IMR-90 (cell line): ENCODE measurements around the gene CTIF. TPM values are rescaled to one million over a fixed set of nuclear protein-coding genes. Genes with fewer than 3 reads are reported as not detected.

ENCODE experiments used
- ATAC-seq: fragments of 200-7000 bp; cut with Tn5 transposase; 2 replicates; pipeline ENCODE4 v1.9.1; 2020; ENCODE audit warnings: low read depth, mild to moderate bottlenecking, moderate library complexity
- BruUV-seq: library from RNA; stranded (reverse); fragments of 400-500 nt; replicated peaks from 2 replicates; lab custom pipeline; 2021; lab: Mats Ljungman, UMichigan
- CTCF ChIA-PET: fragments of 300-600 bp; formaldehyde crosslinking; extraction: SDS; loops from one replicate; lab custom pipeline; 2021; ENCODE audit warnings: antibody characterized with exemption; lab: Yijun Ruan, JAX
- POLR2A ChIA-PET: fragments of 300-600 bp; sonication (Branson Sonifier 250); formaldehyde crosslinking; loops from one replicate; lab custom pipeline; 2022; ENCODE audit warnings: antibody characterized with exemption; ENCODE audit not compliant: unreplicated experiment; lab: Charles Lee
- DNase-seq: peaks from one replicate; pipeline ENCODE4 v3.0.0; 2013
- H2AFZ ChIP-seq: replicated peaks from 2 replicates; pipeline ENCODE3; 2013; ENCODE audit warnings: low read length, mild to moderate bottlenecking; ENCODE audit not compliant: poor library complexity
- H2AK5ac ChIP-seq: 2 replicates; pipeline ENCODE4 v1.6.1; 2013; ENCODE audit warnings: low read depth, low read length, inconsistent platforms
- H2AK9ac ChIP-seq: replicated peaks from 2 replicates; pipeline ENCODE3; 2013; ENCODE audit warnings: mild to moderate bottlenecking, low read depth, low read length, moderate library complexity; ENCODE audit not compliant: poor library complexity
- H2BK120ac ChIP-seq: 2 replicates; pipeline ENCODE4 v1.6.1; 2013; ENCODE audit warnings: low read depth, low read length, inconsistent platforms
- H2BK15ac ChIP-seq: 3 replicates; pipeline ENCODE4 v1.6.1; 2013; ENCODE audit warnings: low read depth, low read length, inconsistent platforms
- H2BK20ac ChIP-seq: 2 replicates; pipeline ENCODE4 v1.6.1; 2013; ENCODE audit warnings: low read depth, mild to moderate bottlenecking, inconsistent platforms, low read length, moderate library complexity
- H2BK5ac ChIP-seq: 2 replicates; pipeline ENCODE4 v1.6.1; 2013; ENCODE audit warnings: mild to moderate bottlenecking, low read depth, low read length, inconsistent platforms; ENCODE audit not compliant: poor library complexity, severe bottlenecking
- H3K14ac ChIP-seq: replicated peaks from 2 replicates; pipeline ENCODE4 v1.6.1; 2013; ENCODE audit warnings: low read depth, low read length, inconsistent platforms
- H3K18ac ChIP-seq: 2 replicates; pipeline ENCODE4 v1.6.1; 2013; ENCODE audit warnings: low read depth, low read length, control low read depth
- H3K23ac ChIP-seq: 2 replicates; pipeline ENCODE4 v1.6.1; 2013; ENCODE audit warnings: low read depth, low read length, inconsistent platforms
- H3K27ac ChIP-seq: 2 replicates; pipeline ENCODE4 v1.5.1; 2013; ENCODE audit warnings: mild to moderate bottlenecking, control low read depth, low read length; ENCODE audit not compliant: insufficient read depth
- H3K27me3 ChIP-seq: 2 replicates; pipeline ENCODE4 v1.6.1; 2013; ENCODE audit warnings: low read length; ENCODE audit not compliant: control insufficient read depth, insufficient read depth
- H3K36me3 ChIP-seq: 2 replicates; pipeline ENCODE4 v1.6.1; 2013; ENCODE audit warnings: low read length, mixed read lengths; ENCODE audit not compliant: control insufficient read depth, insufficient read depth
- H3K4ac ChIP-seq: 2 replicates; pipeline ENCODE4 v1.6.1; 2013; ENCODE audit warnings: low read depth, low read length, inconsistent platforms
- H3K4me1 ChIP-seq: 2 replicates; pipeline ENCODE4 v1.6.1; 2013; ENCODE audit warnings: low read length, mixed read lengths; ENCODE audit not compliant: control insufficient read depth, insufficient read depth
- H3K4me2 ChIP-seq: 2 replicates; pipeline ENCODE4 v1.6.1; 2013; ENCODE audit warnings: low read depth, mild to moderate bottlenecking, control low read depth, low read length, moderate library complexity
- H3K4me3 ChIP-seq: 2 replicates; pipeline ENCODE4 v1.5.1; 2013; ENCODE audit warnings: low read depth, mild to moderate bottlenecking, control low read depth, low read length, moderate library complexity; ENCODE audit not compliant: insufficient read depth
- H3K56ac ChIP-seq: 2 replicates; pipeline ENCODE4 v1.6.1; 2013; ENCODE audit warnings: low read length, inconsistent platforms; ENCODE audit not compliant: insufficient read depth; ENCODE audit errors: extremely low read depth
- H3K79me1 ChIP-seq, 2 experiments: 2 replicates each; pipeline ENCODE4 v1.6.1; 2013; ENCODE audit warnings: low read length in 2 of 2, inconsistent platforms in 1 of 2, low read depth in 1 of 2
- H3K9ac ChIP-seq: 2 replicates; pipeline ENCODE4 v1.6.1; 2013; ENCODE audit warnings: low read depth, low read length, control low read depth
- H3K9me1 ChIP-seq: 2 replicates; pipeline ENCODE4 v1.6.1; 2013; ENCODE audit warnings: low read length, inconsistent platforms; ENCODE audit not compliant: insufficient read depth
- H3K9me3 ChIP-seq: 2 replicates; pipeline ENCODE4 v1.6.1; 2013; ENCODE audit warnings: low read length; ENCODE audit not compliant: control insufficient read depth, insufficient read depth
- H4K20me1 ChIP-seq: 2 replicates; pipeline ENCODE4 v1.6.1; 2013; ENCODE audit warnings: low read length, inconsistent platforms; ENCODE audit not compliant: insufficient read depth
- H4K5ac ChIP-seq: 2 replicates; pipeline ENCODE4 v1.6.1; 2013; ENCODE audit warnings: mild to moderate bottlenecking, low read depth, low read length, control low read depth
- H4K8ac ChIP-seq, 2 experiments: 2 replicates each; pipeline ENCODE4 v1.6.1; 2013; ENCODE audit warnings: low read depth in 2 of 2, low read length in 2 of 2, control low read depth in 1 of 2, inconsistent platforms in 1 of 2
- H4K91ac ChIP-seq: 2 replicates; pipeline ENCODE4 v1.6.1; 2013; ENCODE audit warnings: low read depth, low read length, inconsistent platforms; ENCODE audit not compliant: insufficient read depth
- CEBPB ChIP-seq: IDR thresholded peaks from 2 replicates; pipeline ENCODE4 v1.6.1; 2012; ENCODE audit warnings: low read depth, low read length, improper control_type of control experiment
- CHD1 ChIP-seq: IDR thresholded peaks from 2 replicates; pipeline ENCODE4 v1.6.1; 2012; ENCODE audit warnings: low read depth, low read length, improper control_type of control experiment
- NFE2L2 ChIP-seq: fragments of 150-350 bp; IDR thresholded peaks from 2 replicates; pipeline ENCODE4 v1.6.1; 2016; ENCODE audit warnings: low read depth, mild to moderate bottlenecking, low read length
- RCOR1 ChIP-seq: IDR thresholded peaks from 2 replicates; pipeline ENCODE4 v1.6.1; 2012; ENCODE audit warnings: mild to moderate bottlenecking, low read length, improper control_type of control experiment; ENCODE audit not compliant: insufficient replicate concordance
- WGBS, 2 experiments: methylation state at CpG; one replicate each; pipeline versions ENCODE4 v1.1.5 to v1.1.7; 2013; ENCODE audit warnings: missing lambda C conversion rate in 2 of 2; ENCODE audit not compliant: insufficient read length in 1 of 2; ENCODE audit errors: extremely low coverage in 2 of 2; 5-methylcytosine and 5-hydroxymethylcytosine counted together
- dilution Hi-C: fragments of 300-500 bp; cut with HindIII; formaldehyde crosslinking; loops from one replicate; pipeline ENCODE4 v1.14.3; 2018; ENCODE audit warnings: low sequenced_read_pairs; ENCODE audit not compliant: unreplicated experiment
- in situ Hi-C: fragments of 300-500 bp; cut with MboI; formaldehyde crosslinking; loops from 3 replicates; pipeline ENCODE4 v1.14.3; 2019; ENCODE audit warnings: low sequenced_read_pairs, inconsistent platforms, mixed read lengths
- intact Hi-C: fragments of 100-400 bp; cut with micrococcal nuclease; formaldehyde crosslinking; loops from 2 replicates; pipeline ENCODE4 v1.10.0; 2022
- polyA plus RNA-seq, 3 experiments: library from polyadenylated mRNA; depleted of rRNA; stranded (reverse); fragments of >200 nt; gene quantifications; 2 replicates each; pipeline ENCODE4 v1.2.3, GENCODE V29; 2012; ENCODE audit warnings: low replicate concordance in 1 of 3
- total RNA-seq: library from RNA; depleted of rRNA; stranded (reverse); fragments of >200 nt; gene quantifications from 2 replicates; pipeline ENCODE4 v1.2.3, GENCODE V29; 2012
- TF ChIP-seq, protein P1 (sequence below): fragments of 150-350 bp; IDR thresholded peaks from 2 replicates; pipeline ENCODE4 v1.6.1; 2017; ENCODE audit warnings: mild to moderate bottlenecking, antibody characterized with exemption, low read length, low read depth

Gene CTIF
- total and polyA plus RNA-seq, 2 of the 4 experiments (the other 2 are of a cell fraction), result 25.1 to 57.0 TPM

DNA sequence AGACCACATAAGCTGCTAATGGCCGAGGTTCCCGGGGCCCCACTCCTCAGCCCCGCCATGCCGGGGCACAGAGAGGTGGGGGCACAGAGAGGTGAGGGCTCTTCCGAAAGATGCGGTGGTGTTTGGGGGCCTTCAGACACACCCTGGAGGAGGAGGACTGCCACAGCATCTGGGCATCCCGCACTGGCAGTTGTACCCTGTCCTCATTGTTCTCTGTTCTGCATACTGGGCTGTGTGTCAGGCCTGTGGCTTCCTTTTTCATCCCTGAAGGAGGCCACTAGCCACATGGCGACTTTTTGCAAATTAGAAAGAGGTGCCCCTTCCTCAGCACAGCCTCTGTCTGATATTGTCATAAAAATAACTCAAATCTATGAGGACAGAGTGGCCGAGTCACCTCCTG lies 150.1 kb downstream of the CTIF start (continued):
- no peak for TF ChIP-seq RCOR1
- TF ChIP-seq, protein P1, sequence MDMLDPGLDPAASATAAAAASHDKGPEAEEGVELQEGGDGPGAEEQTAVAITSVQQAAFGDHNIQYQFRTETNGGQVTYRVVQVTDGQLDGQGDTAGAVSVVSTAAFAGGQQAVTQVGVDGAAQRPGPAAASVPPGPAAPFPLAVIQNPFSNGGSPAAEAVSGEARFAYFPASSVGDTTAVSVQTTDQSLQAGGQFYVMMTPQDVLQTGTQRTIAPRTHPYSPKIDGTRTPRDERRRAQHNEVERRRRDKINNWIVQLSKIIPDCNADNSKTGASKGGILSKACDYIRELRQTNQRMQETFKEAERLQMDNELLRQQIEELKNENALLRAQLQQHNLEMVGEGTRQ, result no peak
- no peak for TF ChIP-seq NFE2L2

DNA sequence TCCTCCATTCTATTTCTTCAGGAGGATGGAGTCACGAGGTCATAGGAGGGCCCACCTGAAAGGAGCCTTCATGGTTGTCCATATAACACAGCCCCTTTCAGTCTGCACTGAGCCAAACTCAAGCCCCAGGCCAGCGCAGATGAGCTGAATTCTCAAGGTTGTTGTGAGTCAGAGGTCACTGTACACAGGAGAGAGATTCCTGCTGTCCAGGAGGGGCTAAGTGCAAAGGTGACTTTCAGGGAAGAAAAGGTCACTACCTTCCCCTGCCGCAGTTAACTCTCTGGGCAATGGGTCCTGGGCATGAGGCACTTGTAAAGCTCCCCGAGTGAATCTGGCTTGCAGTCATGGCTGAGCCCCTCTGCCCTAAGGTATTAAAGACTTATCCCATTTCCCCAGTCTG lies 150.7 kb downstream of the CTIF start:
- no peak overlapping the region for H3K23ac ChIP-seq
- no peak overlapping the region for H3K9ac ChIP-seq
- no peak overlapping the region for H2AFZ ChIP-seq
- POLR2A ChIA-PET, result no interaction called here
- no peak overlapping the region for H3K4me3 ChIP-seq
- in situ Hi-C loops (no loop called here), intact Hi-C loops (no loop called here), dilution Hi-C loops (no loop called here)
- no peak overlapping the region for H3K18ac ChIP-seq
- no peak overlapping the region for H4K8ac ChIP-seq
- no peaks in the 10 kb centered on the region for H3K27me3 ChIP-seq
- H3K27ac ChIP-seq, result no peak overlapping the region
- peaks cover 12% of the 10 kb centered on the region for H3K4me1 ChIP-seq
- no peak overlapping the region for H4K91ac ChIP-seq
- H2BK5ac ChIP-seq, result no peak overlapping the region
- 0 out of 2 replicates have a peak, but pooled peaks cover 2% of the 10 kb centered on the region for H3K9me3 ChIP-seq
- H2AK5ac ChIP-seq, result no peak overlapping the region
- H3K9me1 ChIP-seq, result peaks cover 22% of the 10 kb centered on the region; the same call in 1 of the 2 replicates
- no peak overlapping the region for H3K14ac ChIP-seq
- CTCF ChIA-PET, result no interaction called here
- H3K36me3 ChIP-seq, result peaks cover 47% of the 10 kb centered on the region
- DNase-seq, result no peak
- 86% methylated on average over 1 of the region's 4 CpGs; no CpG with 5 or more reads in 1 of the 2 experiments for WGBS, 2 experiments
- H2AK9ac ChIP-seq, result no peak overlapping the region
- no peak for ATAC-seq
- no peak overlapping the region for H2BK120ac ChIP-seq
- H2BK15ac ChIP-seq, result no peak overlapping the region
- H3K56ac ChIP-seq, result no peak overlapping the region
- peaks cover 30% of the 10 kb centered on the region for H4K20me1 ChIP-seq
- BruUV-seq, result no TSS peak
- H3K4ac ChIP-seq, result no peak overlapping the region
- H2BK20ac ChIP-seq, result no peak overlapping the region
- H4K5ac ChIP-seq, result no peak overlapping the region
- H3K4me2 ChIP-seq, result no peak overlapping the region
- no peak for TF ChIP-seq CHD1
- TF ChIP-seq CEBPB, result no peak
- peaks cover 15 to 62% of the 10 kb centered on the region in 2 experiments for H3K79me1 ChIP-seq
